NCI-H82 treated with DMSO at 0.1 percent for 48 hours (cell line): Measurements from ENCODE around the gene UST.
"Not testable (repeated sequence)": the region's sequence is repeated elsewhere in the genome, so short reads cannot be mapped to it uniquely, and the experiment has no call there.

Experiments
- DNase-seq: peaks from one replicate; lab custom pipeline; 2025; ENCODE audit not compliant: unreplicated experiment; lab: John Stamatoyannopoulos, UW

UST gene

GRCh38 chr6:149103950-149104349 lies 357.1 kb downstream of the UST start:
- DNase-seq: not testable (repeated sequence)

DNA sequence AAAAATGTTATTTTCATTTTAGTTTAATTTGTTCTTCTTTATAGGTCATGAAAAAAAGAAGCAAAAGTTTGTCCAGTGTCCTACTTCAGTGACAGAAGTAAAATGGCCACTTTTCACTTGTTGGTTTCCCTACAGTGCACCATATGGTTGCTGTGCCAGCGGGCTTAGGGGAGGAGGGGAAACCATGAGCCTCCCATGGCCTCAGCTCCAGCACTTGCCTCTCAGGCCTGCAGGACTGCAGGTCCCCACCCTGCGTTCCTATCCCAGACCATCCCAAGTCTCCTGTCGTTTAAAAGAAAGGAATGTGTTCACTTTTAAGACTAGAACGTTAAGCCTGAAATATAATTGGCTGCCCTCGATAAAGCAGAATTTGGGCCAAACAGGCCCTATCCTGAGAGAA lies 360.7 kb downstream of the UST start:
- no peak for DNase-seq

GRCh38 chr6:149108038-149108748 lies 361.4 kb downstream of the UST start:
- no peak for DNase-seq

GRCh38 chr6:149108749-149109100 lies 361.9 kb downstream of the UST start:
- no peak for DNase-seq

DNA sequence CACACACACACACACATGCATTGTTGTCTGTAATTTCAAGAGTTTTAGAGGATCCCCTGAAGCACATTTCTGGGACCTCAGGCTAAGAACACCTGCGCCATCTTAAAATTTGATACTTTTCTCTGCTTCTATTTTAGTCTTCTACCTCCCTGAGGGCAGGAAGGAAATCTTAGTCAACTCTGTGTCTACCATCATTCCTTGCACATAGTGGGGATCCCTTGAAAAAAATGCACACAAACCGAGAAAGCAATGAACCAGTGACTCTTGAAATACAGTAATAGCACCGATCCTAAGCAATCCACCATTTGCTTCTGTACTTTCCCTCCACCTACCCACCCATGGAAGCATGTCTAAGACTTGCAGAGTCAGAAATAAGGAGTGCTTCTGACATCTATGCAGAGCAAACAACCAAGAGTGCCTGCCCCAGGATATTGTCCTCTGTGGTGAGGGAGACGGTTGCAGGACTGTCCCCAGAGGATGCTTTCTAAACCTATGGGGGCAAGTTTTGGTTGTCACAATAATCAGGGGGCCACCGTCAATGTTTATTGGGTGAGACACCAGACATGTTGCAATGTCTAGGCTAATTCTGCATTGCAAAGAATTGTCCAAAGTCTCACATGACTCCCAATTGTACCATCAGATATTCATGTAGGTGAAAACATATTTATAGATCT lies 362.7 kb downstream of the UST start:
- DNase-seq: no peak

DNA sequence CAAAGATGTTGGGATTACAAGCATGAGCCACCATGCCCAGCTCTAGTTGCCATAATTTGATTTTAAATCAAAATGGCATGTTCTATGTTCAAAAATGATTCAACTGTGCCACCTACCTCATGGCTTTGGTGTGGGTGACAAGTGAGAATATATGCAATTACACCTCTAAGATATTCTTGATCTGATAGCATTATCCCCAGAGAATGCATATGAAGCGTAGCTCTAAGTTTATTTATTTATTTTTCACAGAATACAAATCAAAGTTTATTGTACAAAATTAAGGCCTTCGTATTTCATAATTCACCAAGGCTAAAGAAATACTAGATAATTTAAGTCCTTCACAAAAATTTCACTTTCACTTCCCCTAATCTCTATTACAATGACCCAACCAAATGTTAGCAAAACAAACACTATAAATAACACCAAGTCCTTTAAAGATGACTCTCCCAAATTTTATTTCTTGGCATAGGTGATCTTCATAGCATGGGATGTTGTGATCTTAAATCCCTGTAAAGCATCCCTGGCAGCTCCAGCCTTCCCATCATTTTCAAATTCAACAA lies 364.8 kb downstream of the UST start:
- DNase-seq: no peak

GRCh38 chr6:149112976-149113375 lies 366.1 kb downstream of the UST start:
- DNase-seq: no peak

GRCh38 chr6:149114167-149114566 lies 367.3 kb downstream of the UST start:
- DNase-seq: no peak

DNA sequence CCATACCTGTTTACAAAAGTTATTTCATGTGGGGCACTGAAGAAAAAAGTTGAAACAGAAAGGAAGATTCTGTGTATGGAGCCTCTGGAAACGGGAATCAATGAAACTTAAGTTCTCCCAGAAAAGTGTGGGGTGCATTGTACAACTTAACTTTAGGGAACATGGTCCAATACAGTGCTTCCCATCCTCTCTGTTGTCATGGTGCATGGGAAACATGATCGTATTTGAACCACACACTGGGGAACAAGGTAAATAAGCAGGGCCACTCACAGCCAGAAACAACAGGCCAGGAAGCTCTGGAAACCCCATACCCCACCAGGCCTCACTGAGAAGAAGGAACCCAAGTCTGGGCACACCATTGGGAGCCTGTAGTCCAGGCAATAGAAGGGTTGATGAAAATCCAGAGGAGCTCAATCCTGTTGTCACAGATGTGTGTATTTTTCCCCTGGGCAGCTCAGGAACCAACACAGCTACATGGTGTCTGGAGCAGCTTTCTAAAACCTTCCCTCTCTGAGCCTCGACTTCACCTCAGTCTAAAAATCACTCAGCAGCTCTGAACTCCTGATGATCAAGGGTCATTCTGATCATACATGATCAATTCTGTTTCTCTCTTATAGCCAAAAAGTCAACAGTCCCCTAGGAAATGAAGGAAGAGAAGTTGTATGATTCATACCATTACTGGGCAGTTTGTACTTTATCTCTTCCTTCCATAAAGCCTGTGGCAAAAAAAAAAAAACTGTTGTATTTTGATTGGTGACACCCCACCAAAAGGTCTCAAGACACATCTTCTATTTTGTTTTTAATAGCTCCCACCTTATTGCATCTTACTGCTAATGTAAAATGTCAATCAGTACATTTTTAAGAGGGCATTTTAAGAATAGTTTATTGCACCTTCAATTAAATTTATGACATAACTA lies 372.2 kb downstream of the UST start:
- no peak for DNase-seq

- no peak for DNase-seq
These were observed 376.3 kb downstream of the UST start for GRCh38 chr6:149122850-149123821.

GRCh38 chr6:149125309-149125708 lies 378.5 kb downstream of the UST start:
- no peak for DNase-seq
